ENCODE data around the gene FIS1. TPM values are rescaled to one million over a fixed set of nuclear protein-coding genes. Genes with fewer than 3 reads are reported as not detected.

The FIS1 gene
- total RNA-seq, 1 experiment from 2014 or later, result 124 TPM

DNA sequence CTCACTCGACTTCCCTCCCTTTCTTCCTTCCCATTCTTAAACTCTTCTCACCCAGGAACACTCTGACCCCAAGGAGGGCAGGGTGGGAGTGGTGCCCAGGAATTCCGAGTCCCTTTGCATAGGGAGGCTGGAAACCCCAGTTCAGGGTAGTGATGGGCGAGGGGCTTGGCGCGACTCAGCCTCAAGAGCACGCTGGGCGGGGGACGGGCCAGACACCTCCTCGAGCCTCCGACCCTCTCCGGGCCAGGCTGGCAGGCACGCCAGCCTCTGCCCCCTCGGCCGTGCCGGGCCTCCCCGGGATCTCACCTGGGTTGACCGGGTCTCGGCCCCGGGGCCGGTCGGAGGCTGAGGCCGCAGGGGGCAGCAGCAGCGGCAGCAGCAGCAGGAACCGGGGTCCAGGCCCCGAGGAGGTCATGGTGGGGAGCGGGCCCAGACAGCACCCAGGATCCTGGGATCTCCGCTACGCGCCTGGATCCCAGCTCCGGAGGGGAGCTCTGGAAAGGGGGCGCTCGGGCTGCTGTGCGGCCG is 28.0 kb downstream of the FIS1 start:
- Histone ChIP-seq H2AFZ (ENCODE audit: low read length) (no peak overlapping the region), H2BK120ac (ENCODE audit: low read depth, low read length, poor library complexity, severe bottlenecking) (no peak overlapping the region), H4K91ac (ENCODE audit: insufficient read length, low read depth, low read length) (no peak overlapping the region), H3K4me2 (ENCODE audit: insufficient read depth, insufficient read length, low read length) (peak overlapping the region; percentile 50), H4K5ac (ENCODE audit: insufficient read length, low read depth, low read length) (no peak overlapping the region), H2BK20ac (ENCODE audit: low read depth, low read length, poor library complexity, severe bottlenecking) (no peak overlapping the region), H3T11ph (ENCODE audit: low read length) (no peak overlapping the region), H3K4me1 (ENCODE audit: insufficient read depth, low read length) (0 out of 2 replicates have a peak, but pooled peaks cover 3% of the 10 kb centered on the region), H3K9ac (ENCODE audit: extremely low read depth, insufficient read length, low read length) (no peak overlapping the region), H3K4ac (ENCODE audit: low read depth, low read length) (no peak overlapping the region), H3K56ac (ENCODE audit: insufficient read length, low read depth, low read length) (no peak overlapping the region), H4K8ac (replicated peaks; ENCODE audit: insufficient read length, low read depth, low read length) (no peak overlapping the region), H2BK5ac (ENCODE audit: insufficient read length, low read length) (no peak overlapping the region), H3K79me1 (ENCODE audit: insufficient read depth, low read depth, low read length, poor library complexity, severe bottlenecking) (no peaks in the 10 kb centered on the region), H2AK5ac (ENCODE audit: insufficient read length, low read length) (no peak overlapping the region), H3K79me2 (ENCODE audit: insufficient read depth, low read length) (no peaks in the 10 kb centered on the region), H3K27me3 (ENCODE audit: insufficient read depth, low read length) (no peaks in the 10 kb centered on the region), H3K9me3 (ENCODE audit: control insufficient read depth, low read depth, low read length) (no peaks in the 10 kb centered on the region), H3K23ac (ENCODE audit: insufficient read length, low read depth, low read length) (no peak overlapping the region), H3K27ac (ENCODE audit: insufficient read length, low read depth, low read length) (no peak overlapping the region), H3K23me2 (ENCODE audit: insufficient read length, low read depth, low read length, poor library complexity, severe bottlenecking) (peaks cover 7% of the 10 kb centered on the region), H4K20me1 (ENCODE audit: control insufficient read depth, insufficient read depth, insufficient read length) (no peaks in the 10 kb centered on the region), H3K14ac (ENCODE audit: insufficient read depth, low read length) (no peak overlapping the region), H2BK12ac (ENCODE audit: insufficient read length, low read depth, low read length) (no peak overlapping the region), H3K18ac (ENCODE audit: insufficient read length, low read depth, low read length) (no peak overlapping the region), H2BK15ac (ENCODE audit: low read depth, low read length) (no peak overlapping the region)
- H3K4me1 Mint-ChIP-seq, result peaks cover 15 to 19% of the 10 kb centered on the region in 2 experiments
- H3K9me3 Mint-ChIP-seq, result no peaks in the 10 kb centered on the region
- no peak for DNase-seq
- H3K36me3 Mint-ChIP-seq (ENCODE audit: insufficient read depth in 1 of 3, low read depth in 3 of 3), result peaks cover 4 to 27% (median 9%) of the 10 kb centered on the region in 3 experiments; a peak in 6 of 7 replicates
- no CpG with 5 or more reads among the region's 34 CpGs for WGBS (ENCODE audit: extremely low coverage, insufficient read length, low lambda C conversion rate)
- H3K27me3 Mint-ChIP-seq (ENCODE audit: low read depth), result no peaks in the 10 kb centered on the region; the same call in 1 of the 2 replicates
- TF ChIP-seq CTCF (conservative IDR thresholded peaks at IDR 0.05), result no peak
- H3K4me3 Mint-ChIP-seq, result peak overlapping the region; percentile 96 to 99
- H3K27ac Mint-ChIP-seq, result no peak overlapping the region

All from H9 (cell line).